OCI-M1 (cell line): ENCODE measurements around the gene HOXD10.

Experiments used
- DNase-seq: peaks from one replicate; lab custom pipeline; 2025; lab: John Stamatoyannopoulos, UW

HOXD10 gene

GRCh38 chr2:176151442-176152287 lies 35.1 kb downstream of the HOXD10 start, which contains the start of gene HOXD4:
HOXD4 (plus strand) TSS chr2:176151550; CDS start chr2:176151634, 84 bp downstream.
- no peak for DNase-seq

GRCh38 chr2:176152350-176153181 lies 36.0 kb downstream of the HOXD10 start:
- DNase-seq, result no peak

GRCh38 chr2:176154576-176155252 lies 38.1 kb downstream of the HOXD10 start:
- DNase-seq, result no peak

- DNase-seq, result no peak
Measured at GRCh38 chr2:176155356-176156044, 38.9 kb downstream of the HOXD10 start.

- no peak for DNase-seq
Measured at GRCh38 chr2:176156301-176156806, 39.8 kb downstream of the HOXD10 start.

- DNase-seq, result no peak
Measured at GRCh38 chr2:176156807-176157498, 40.4 kb downstream of the HOXD10 start, which contains the start of gene HOXD3. HOXD3 (plus strand) TSS chr2:176157307; CDS start chr2:176169115, 11,808 bp downstream.

- DNase-seq, result no peak
Measured at GRCh38 chr2:176157499-176158185, 41.1 kb downstream of the HOXD10 start.

GRCh38 chr2:176158186-176158591 lies 41.6 kb downstream of the HOXD10 start:
- no peak for DNase-seq

- DNase-seq, result no peak
Measured at GRCh38 chr2:176158855-176159662, 42.5 kb downstream of the HOXD10 start.

- no peak for DNase-seq
Measured at GRCh38 chr2:176159663-176160250, 43.2 kb downstream of the HOXD10 start.

- DNase-seq, result no peak
Measured at GRCh38 chr2:176160251-176160985, 43.8 kb downstream of the HOXD10 start.

- DNase-seq, result no peak
Measured at GRCh38 chr2:176160986-176161824, 44.6 kb downstream of the HOXD10 start.

- no peak for DNase-seq
Measured at GRCh38 chr2:176161825-176162626, 45.4 kb downstream of the HOXD10 start.

GRCh38 chr2:176162911-176163671 lies 46.5 kb downstream of the HOXD10 start:
- DNase-seq, result no peak

- DNase-seq, result no peak
Measured at GRCh38 chr2:176163672-176164056, 47.1 kb downstream of the HOXD10 start.

- no peak for DNase-seq
Measured at GRCh38 chr2:176164201-176164600, 47.6 kb downstream of the HOXD10 start.
